H9 (cell line): Measurements from ENCODE around the gene CREG1. TPM values are rescaled to one million over a fixed set of nuclear protein-coding genes. Genes with fewer than 3 reads are reported as not detected.
A peak's percentile ranks its signal among the peaks of the same experiment; 100 is the strongest.

Experiments
- DNase-seq: peaks from one replicate; pipeline ENCODE4 v3.0.0-alpha.2; 2017
- H2AFZ ChIP-seq: one replicate; pipeline ENCODE4 v1.6.1; 2013; ENCODE audit warnings: mild to moderate bottlenecking, low read length, control low read depth, moderate library complexity
- H2AK5ac ChIP-seq: 2 replicates; pipeline ENCODE4 v1.6.1; 2013; ENCODE audit warnings: low read length, control low read depth, mixed read lengths; ENCODE audit not compliant: insufficient read length
- H2BK120ac ChIP-seq: one replicate; pipeline ENCODE4 v1.6.1; 2013; ENCODE audit warnings: low read depth, mild to moderate bottlenecking, low read length, control low read depth, inconsistent platforms; ENCODE audit not compliant: poor library complexity, severe bottlenecking
- H2BK12ac ChIP-seq: 2 replicates; pipeline ENCODE4 v1.6.1; 2013; ENCODE audit warnings: low read length, control low read depth, mixed read lengths, low read depth; ENCODE audit not compliant: insufficient read length
- H2BK15ac ChIP-seq: 2 replicates; pipeline ENCODE4 v1.6.1; 2013; ENCODE audit warnings: low read depth, low read length, control low read depth
- H2BK20ac ChIP-seq: one replicate; pipeline ENCODE4 v1.6.1; 2013; ENCODE audit warnings: low read depth, mild to moderate bottlenecking, low read length, control low read depth, inconsistent platforms; ENCODE audit not compliant: poor library complexity, severe bottlenecking
- H2BK5ac ChIP-seq: 2 replicates; pipeline ENCODE4 v1.6.1; 2013; ENCODE audit warnings: low read length, control low read depth, mixed read lengths; ENCODE audit not compliant: insufficient read length
- H3K14ac ChIP-seq: 2 replicates; pipeline ENCODE4 v1.6.1; 2013; ENCODE audit warnings: low read length, control low read depth; ENCODE audit not compliant: insufficient read depth
- H3K18ac ChIP-seq: 2 replicates; pipeline ENCODE4 v1.6.1; 2013; ENCODE audit warnings: low read depth, mild to moderate bottlenecking, mixed read lengths, low read length, control low read depth; ENCODE audit not compliant: insufficient read length
- H3K23ac ChIP-seq: 2 replicates; pipeline ENCODE4 v1.6.1; 2013; ENCODE audit warnings: low read length, control low read depth, mixed read lengths, low read depth; ENCODE audit not compliant: insufficient read length
- H3K23me2 ChIP-seq: 2 replicates; pipeline ENCODE4 v1.6.1; 2013; ENCODE audit warnings: low read depth, mild to moderate bottlenecking, mixed read lengths, low read length, control low read depth; ENCODE audit not compliant: insufficient read length, poor library complexity, severe bottlenecking
- H3K27ac ChIP-seq: 2 replicates; pipeline ENCODE4 v1.5.1; 2013; ENCODE audit warnings: low read length, control low read depth, mixed read lengths, low read depth; ENCODE audit not compliant: insufficient read length
- H3K27me3 ChIP-seq: 2 replicates; pipeline ENCODE4 v1.6.1; 2013; ENCODE audit warnings: low read length, control low read depth, inconsistent platforms; ENCODE audit not compliant: insufficient read depth
- H3K4ac ChIP-seq: 2 replicates; pipeline ENCODE4 v1.6.1; 2013; ENCODE audit warnings: low read depth, mild to moderate bottlenecking, control low read depth, inconsistent platforms, low read length, moderate library complexity
- H3K4me1 ChIP-seq: 2 replicates; pipeline ENCODE4 v1.6.1; 2013; ENCODE audit warnings: low read length, control low read depth, inconsistent platforms; ENCODE audit not compliant: insufficient read depth
- H3K4me2 ChIP-seq: 2 replicates; pipeline ENCODE4 v1.6.1; 2013; ENCODE audit warnings: low read length, control low read depth, mixed read lengths; ENCODE audit not compliant: insufficient read length, insufficient read depth
- H3K56ac ChIP-seq: 2 replicates; pipeline ENCODE4 v1.6.1; 2013; ENCODE audit warnings: low read depth, mild to moderate bottlenecking, mixed read lengths, low read length, control low read depth; ENCODE audit not compliant: insufficient read length
- H3K79me1 ChIP-seq: 2 replicates; pipeline ENCODE4 v1.6.1; 2013; ENCODE audit warnings: low read depth, mild to moderate bottlenecking, moderate library complexity, low read length, control low read depth, inconsistent platforms; ENCODE audit not compliant: insufficient read depth, poor library complexity, severe bottlenecking
- H3K79me2 ChIP-seq: 2 replicates; pipeline ENCODE4 v1.6.1; 2013; ENCODE audit warnings: low read length, control low read depth, inconsistent platforms; ENCODE audit not compliant: insufficient read depth
- H3K9ac ChIP-seq: 2 replicates; pipeline ENCODE4 v1.6.1; 2013; ENCODE audit warnings: low read length, control low read depth, mixed read lengths; ENCODE audit not compliant: insufficient read length; ENCODE audit errors: extremely low read depth
- H3K9me3 ChIP-seq: one replicate; pipeline ENCODE4 v1.6.1; 2013; ENCODE audit warnings: low read depth, low read length, inconsistent platforms; ENCODE audit not compliant: control insufficient read depth
- H3T11ph ChIP-seq: one replicate; pipeline ENCODE4 v1.6.1; 2013; ENCODE audit warnings: mild to moderate bottlenecking, low read length, control low read depth, inconsistent platforms
- H4K20me1 ChIP-seq: one replicate; pipeline ENCODE4 v1.6.1; 2013; ENCODE audit not compliant: control insufficient read depth, insufficient read length, insufficient read depth
- H4K5ac ChIP-seq: 2 replicates; pipeline ENCODE4 v1.6.1; 2013; ENCODE audit warnings: low read depth, mild to moderate bottlenecking, mixed read lengths, low read length, control low read depth; ENCODE audit not compliant: insufficient read length
- H4K8ac ChIP-seq: replicated peaks from 2 replicates; pipeline ENCODE4 v1.6.1; 2013; ENCODE audit warnings: low read length, control low read depth, mixed read lengths, low read depth; ENCODE audit not compliant: insufficient read length
- H4K91ac ChIP-seq: 2 replicates; pipeline ENCODE4 v1.6.1; 2013; ENCODE audit warnings: low read depth, mild to moderate bottlenecking, moderate library complexity, mixed read lengths, low read length, control low read depth; ENCODE audit not compliant: insufficient read length
- H3K27ac Mint-ChIP-seq, 3 experiments: 2 replicates in 2 of 3; 3 replicates in 1 of 3; pipeline ENCODE4 v1.8.0; 2020 to 2021; ENCODE audit warnings: mixed read lengths in 3 of 3, mild to moderate bottlenecking in 1 of 3, moderate library complexity in 1 of 3
- H3K27me3 Mint-ChIP-seq: 2 replicates; pipeline ENCODE4 v1.8.0; 2021; ENCODE audit warnings: low read depth, mild to moderate bottlenecking, moderate library complexity, mixed read lengths
- H3K36me3 Mint-ChIP-seq, 3 experiments: 2 replicates in 2 of 3; 3 replicates in 1 of 3; pipeline ENCODE4 v1.8.0; 2020 to 2021; ENCODE audit warnings: low read depth in 3 of 3, mixed read lengths in 3 of 3; ENCODE audit not compliant: insufficient read depth in 1 of 3
- H3K4me1 Mint-ChIP-seq, 2 experiments: 2 replicates each; pipeline ENCODE4 v1.8.0; 2020; ENCODE audit warnings: mixed read lengths in 2 of 2
- H3K4me3 Mint-ChIP-seq, 2 experiments: 2 replicates in 1 of 2; 3 replicates in 1 of 2; pipeline ENCODE4 v1.8.0; 2020 to 2021; ENCODE audit warnings: mild to moderate bottlenecking in 2 of 2, mixed read lengths in 2 of 2, moderate library complexity in 1 of 2
- H3K9me3 Mint-ChIP-seq, 2 experiments: 2 replicates in 1 of 2; 3 replicates in 1 of 2; pipeline ENCODE4 v1.8.0; 2020; ENCODE audit warnings: mild to moderate bottlenecking in 2 of 2, mixed read lengths in 2 of 2, moderate library complexity in 1 of 2
- CTCF ChIP-seq: fragments of 200-600 bp; sonication (generic); conservative IDR thresholded peaks from 3 replicates; pipeline ENCODE4 v1.8.0; 2021; ENCODE audit warnings: antibody characterized with exemption, mild to moderate bottlenecking
- WGBS: extraction: QIAGEN DNeasy Blood & Tissue Kit; methylation state at CpG from one replicate; pipeline ENCODE4 v1.1.7; 2013; ENCODE audit warnings: missing lambda C conversion rate, low lambda C conversion rate, mixed read lengths; ENCODE audit not compliant: insufficient read length; ENCODE audit errors: extremely low coverage; 5-methylcytosine and 5-hydroxymethylcytosine counted together
- total RNA-seq: library from RNA; stranded (reverse); gene quantifications from 2 replicates; pipeline ENCODE4 v1.2.1, GENCODE V29; 2021

Gene CREG1
- total RNA-seq, 1 experiment from 2014 or later, result 19.8 TPM

- no peak overlapping the region for H2BK20ac ChIP-seq
- H4K5ac ChIP-seq, result no peak overlapping the region
- no peak overlapping the region for H3K9ac ChIP-seq
- Mint-ChIP-seq H3K27me3 (peaks cover 14% of the 10 kb centered on the region), H3K4me1 (peaks cover 30 to 34% of the 10 kb centered on the region in 2 experiments), H3K36me3 (no peaks in the 10 kb centered on the region), H3K4me3 (0 out of 5 replicates have a peak overlapping the region, but pooled peaks of 1 of the 2 experiments have one; percentile 8), H3K27ac (no peak overlapping the region), H3K9me3 (no peaks in the 10 kb centered on the region)
- H4K91ac ChIP-seq, result no peak overlapping the region
- no peak overlapping the region for H3T11ph ChIP-seq
- no peak overlapping the region for H3K4ac ChIP-seq
- H3K79me2 ChIP-seq, result no peaks in the 10 kb centered on the region
- H3K18ac ChIP-seq, result no peak overlapping the region
- no peak overlapping the region for H4K8ac ChIP-seq
- no peaks in the 10 kb centered on the region for H3K27me3 ChIP-seq
- no peak overlapping the region for H3K4me2 ChIP-seq
- H3K56ac ChIP-seq, result no peak overlapping the region
- H2BK15ac ChIP-seq, result no peak overlapping the region
- H3K23me2 ChIP-seq, result no peaks in the 10 kb centered on the region
- H3K27ac ChIP-seq, result no peak overlapping the region
- H3K4me1 ChIP-seq, result peaks cover 11% of the 10 kb centered on the region; the same call in 1 of the 2 replicates
- H2AFZ ChIP-seq, result no peak overlapping the region
- no CpG with 5 or more reads among the region's 5 CpGs for WGBS
- H2BK12ac ChIP-seq, result no peak overlapping the region
- H2BK5ac ChIP-seq, result no peak overlapping the region
- no peak for DNase-seq
- no peak overlapping the region for H2BK120ac ChIP-seq
- no peaks in the 10 kb centered on the region for H3K79me1 ChIP-seq
- H3K9me3 ChIP-seq, result no peaks in the 10 kb centered on the region
- no peak overlapping the region for H3K14ac ChIP-seq
- no peak overlapping the region for H2AK5ac ChIP-seq
- no peaks in the 10 kb centered on the region for H4K20me1 ChIP-seq
- no peak overlapping the region for H3K23ac ChIP-seq
- no peak for TF ChIP-seq CTCF
These were observed 51.4 kb downstream of the CREG1 start for GRCh38 chr1:167502192-167502551.
